Sigmoid colon (tissue), 4 donors: ENCODE measurements around the gene ME3.

Experiments
- EP300 ChIP-seq, 4 donors: sonication (generic); formaldehyde crosslinking; IDR thresholded peaks; one replicate each; pipeline ENCODE4 v1.6.1; 2017; ENCODE audit warnings: antibody characterized with exemption in 4 of 4
- POLR2A ChIP-seq, 2 donors: fragments of 450-650 bp; IDR thresholded peaks; one replicate each; pipeline ENCODE4 v1.6.1; 2016; ENCODE audit warnings: antibody characterized with exemption in 2 of 2, mild to moderate bottlenecking in 2 of 2, moderate library complexity in 2 of 2
- POLR2AphosphoS5 ChIP-seq, 4 donors: sonication (generic); formaldehyde crosslinking; IDR thresholded peaks; one replicate each; pipeline ENCODE4 v1.6.1; 2017; ENCODE audit warnings: antibody characterized with exemption in 4 of 4
- TF ChIP-seq, protein P1 (sequence below), 4 experiments: fragments of 450-650 bp in 3 of 4; fragments of 200-600 bp in 1 of 4; IDR thresholded peaks; one replicate each; pipeline ENCODE4 v1.5.1; 2016 to 2019; ENCODE audit warnings: antibody characterized with exemption in 4 of 4, mild to moderate bottlenecking in 3 of 4, moderate library complexity in 2 of 4

DNA sequence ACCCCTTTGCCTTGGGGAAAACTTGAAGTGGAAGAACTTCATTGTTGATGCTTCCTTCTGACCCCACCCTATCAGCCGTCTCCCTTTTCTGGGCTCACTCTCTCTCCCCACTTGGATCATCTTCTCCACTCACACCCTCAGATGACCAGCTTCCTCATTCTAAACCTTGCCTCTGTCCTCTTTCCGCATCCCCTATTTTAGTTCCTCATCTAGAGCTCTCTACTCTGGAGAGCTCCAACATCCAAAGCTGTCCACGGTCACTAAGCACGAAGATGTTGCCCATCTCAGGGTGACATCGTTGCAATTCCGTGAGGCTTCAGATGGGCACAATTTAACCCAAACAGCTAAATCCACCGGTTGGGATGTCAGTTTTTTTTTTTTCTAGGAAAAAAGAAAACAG, 31.6 kb upstream of the ME3 start:
- TF ChIP-seq, protein P1, sequence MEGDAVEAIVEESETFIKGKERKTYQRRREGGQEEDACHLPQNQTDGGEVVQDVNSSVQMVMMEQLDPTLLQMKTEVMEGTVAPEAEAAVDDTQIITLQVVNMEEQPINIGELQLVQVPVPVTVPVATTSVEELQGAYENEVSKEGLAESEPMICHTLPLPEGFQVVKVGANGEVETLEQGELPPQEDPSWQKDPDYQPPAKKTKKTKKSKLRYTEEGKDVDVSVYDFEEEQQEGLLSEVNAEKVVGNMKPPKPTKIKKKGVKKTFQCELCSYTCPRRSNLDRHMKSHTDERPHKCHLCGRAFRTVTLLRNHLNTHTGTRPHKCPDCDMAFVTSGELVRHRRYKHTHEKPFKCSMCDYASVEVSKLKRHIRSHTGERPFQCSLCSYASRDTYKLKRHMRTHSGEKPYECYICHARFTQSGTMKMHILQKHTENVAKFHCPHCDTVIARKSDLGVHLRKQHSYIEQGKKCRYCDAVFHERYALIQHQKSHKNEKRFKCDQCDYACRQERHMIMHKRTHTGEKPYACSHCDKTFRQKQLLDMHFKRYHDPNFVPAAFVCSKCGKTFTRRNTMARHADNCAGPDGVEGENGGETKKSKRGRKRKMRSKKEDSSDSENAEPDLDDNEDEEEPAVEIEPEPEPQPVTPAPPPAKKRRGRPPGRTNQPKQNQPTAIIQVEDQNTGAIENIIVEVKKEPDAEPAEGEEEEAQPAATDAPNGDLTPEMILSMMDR (IDR thresholded peaks at IDR 0.05) = no peak
- TF ChIP-seq POLR2A (IDR thresholded peaks at IDR 0.05) (no peak), POLR2AphosphoS5 (IDR thresholded peaks at IDR 0.05) (no peak), EP300 (IDR thresholded peaks at IDR 0.05) (no peak)
